GM19468 (cell line): ENCODE data around the gene RAB9A.
"Not testable (repeated sequence)": the region's sequence is repeated elsewhere in the genome, so short reads cannot be mapped to it uniquely, and the experiment has no call there.

Experiments used
- ATAC-seq: cut with Tn5 transposase; IDR thresholded peaks from one replicate; pipeline ENCODE4 v1.9.1; 2021; ENCODE audit warnings: mild to moderate bottlenecking, moderate library complexity, moderate number of reproducible peaks; ENCODE audit not compliant: unreplicated experiment; ENCODE audit errors: extremely low read depth

The RAB9A gene

DNA sequence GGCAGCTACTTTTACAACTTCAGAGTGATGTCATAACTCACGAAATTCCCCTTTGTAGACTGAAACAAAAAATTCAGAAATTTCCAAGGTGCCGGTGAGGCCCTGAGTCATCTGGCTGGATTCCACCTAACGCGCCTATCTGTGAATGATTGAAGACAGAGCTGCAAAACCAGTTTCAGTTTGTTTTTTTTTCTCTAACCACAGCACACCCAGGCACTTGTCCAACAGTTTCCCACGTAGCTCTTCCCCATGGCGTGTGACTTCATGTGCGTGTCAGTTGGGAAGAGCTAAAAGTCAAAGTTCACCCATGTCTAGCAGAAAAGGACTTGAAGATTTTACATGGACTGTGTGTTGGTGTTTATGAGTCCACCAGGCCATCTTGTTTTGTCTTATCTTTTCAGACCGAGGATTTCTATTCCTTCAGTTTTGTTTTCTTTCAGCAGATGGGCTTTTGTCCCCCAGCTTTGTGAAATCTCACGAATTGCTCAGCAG is 19.6 kb upstream of the RAB9A start:
- ATAC-seq: peak; percentile 58

DNA sequence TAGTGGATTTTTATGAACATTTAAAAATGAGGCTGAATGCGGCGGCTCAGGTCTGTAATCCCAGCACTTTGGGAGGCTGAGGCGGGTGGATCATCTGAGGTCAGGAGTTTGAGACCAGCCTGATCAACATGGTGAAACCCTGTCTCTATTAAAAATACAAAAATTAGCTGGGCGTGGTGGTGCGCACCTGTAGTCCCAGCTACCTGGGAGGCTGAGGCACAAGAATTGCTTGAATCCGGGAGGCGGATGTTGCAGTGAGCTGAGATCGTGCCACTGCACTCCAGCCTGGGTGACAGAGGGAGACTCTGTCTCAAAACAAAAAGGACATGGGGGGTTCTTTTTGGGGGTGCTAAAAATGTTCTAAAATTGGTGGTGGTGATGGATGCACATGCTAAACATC is 19.2 kb upstream of the RAB9A start:
- not testable (repeated sequence) for ATAC-seq

DNA sequence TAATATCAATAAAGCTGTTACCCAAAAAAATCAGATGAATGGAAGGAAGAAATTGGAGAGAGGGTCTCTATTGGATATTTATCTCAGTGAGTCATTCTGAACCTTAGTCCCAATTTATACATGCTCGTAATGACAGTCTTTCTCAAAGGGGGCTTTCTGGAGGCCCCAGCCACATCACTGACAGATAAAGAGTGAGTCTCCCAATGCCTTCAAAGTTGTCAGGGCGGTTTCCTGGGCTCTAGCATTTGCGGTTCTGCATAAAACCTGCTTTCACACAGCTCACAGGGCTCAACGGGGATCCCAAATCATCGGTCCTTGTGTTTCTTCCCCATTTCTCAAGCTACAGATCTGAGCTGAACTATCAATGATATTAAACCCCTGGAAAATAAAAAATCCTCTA is 18.7 kb upstream of the RAB9A start:
- no peak for ATAC-seq

DNA sequence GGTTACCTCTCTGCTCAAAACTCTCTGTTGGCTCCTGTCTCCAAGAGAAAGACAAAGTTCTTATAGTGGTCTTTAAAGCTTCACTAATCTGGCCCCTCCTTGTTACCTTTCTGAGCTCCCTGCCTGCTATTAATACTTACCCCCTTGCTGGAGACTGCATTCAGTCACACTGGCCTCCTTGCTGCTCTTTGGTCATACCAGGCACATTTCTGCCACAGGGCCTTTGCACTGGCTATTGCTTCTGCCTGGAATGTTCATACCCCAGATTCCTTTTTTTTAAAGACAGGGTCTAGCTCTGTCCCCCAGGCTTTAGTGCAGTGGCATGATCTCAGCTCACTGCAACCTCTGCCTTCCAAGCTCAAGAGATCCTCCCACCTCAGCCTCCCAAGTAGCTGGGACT is 15.9 kb upstream of the RAB9A start:
- no peak for ATAC-seq

DNA sequence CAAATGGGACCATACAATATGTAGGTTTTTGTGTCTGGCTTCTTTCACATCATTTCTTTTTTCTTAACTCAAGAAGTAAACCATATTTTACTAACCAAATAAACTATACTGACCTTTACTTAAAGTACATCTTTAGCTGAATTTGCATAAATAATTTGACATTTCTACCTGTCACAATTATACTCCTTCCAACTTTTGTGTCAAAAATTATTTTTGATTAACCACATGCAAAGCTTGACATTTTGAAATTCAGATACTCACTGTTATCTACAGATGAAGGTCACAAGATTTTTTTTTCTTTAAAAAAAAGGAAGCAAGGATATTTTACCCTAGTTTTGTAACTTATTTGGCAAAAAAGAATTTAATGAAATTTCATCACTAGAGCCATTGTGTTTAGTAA is 12.0 kb upstream of the RAB9A start:
- no peak for ATAC-seq

DNA sequence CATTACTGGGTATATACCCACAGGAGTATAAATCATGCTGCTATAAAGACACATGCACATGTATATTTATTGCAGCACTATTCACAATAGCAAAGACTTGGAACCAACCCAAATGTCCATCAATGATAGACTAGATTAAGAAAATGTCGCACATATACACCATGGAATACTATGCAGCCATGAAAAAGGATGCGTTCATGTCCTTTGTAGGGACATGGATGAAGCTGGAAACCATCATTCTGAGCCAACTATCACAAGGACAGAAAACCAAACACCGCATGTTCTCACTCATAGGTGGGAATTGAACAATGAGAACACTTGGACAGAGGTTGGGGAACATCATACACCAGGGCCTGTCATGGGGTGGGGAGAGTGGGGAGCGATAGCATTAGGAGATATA is 9.2 kb upstream of the RAB9A start:
- not testable (repeated sequence) for ATAC-seq

DNA sequence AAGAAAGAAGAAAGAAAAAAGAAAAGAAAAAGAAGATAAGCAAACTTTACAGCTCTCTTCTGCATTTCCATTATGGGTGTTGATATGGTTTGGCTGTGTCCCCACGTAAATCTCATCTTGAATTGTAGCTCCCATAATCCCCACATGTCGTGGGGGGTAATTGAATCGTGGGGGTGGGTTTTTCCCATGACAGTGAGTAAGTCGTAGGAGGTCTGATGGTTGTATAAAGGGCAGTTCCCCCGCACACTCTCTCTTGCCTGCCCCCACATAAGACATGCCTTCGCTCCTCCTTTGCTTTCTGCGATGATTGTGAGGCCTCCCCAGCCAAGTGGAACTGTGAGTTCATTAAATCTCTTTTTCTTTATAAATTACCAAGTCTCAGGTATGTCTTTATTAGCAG is 7.3 kb upstream of the RAB9A start:
- no peak for ATAC-seq

DNA sequence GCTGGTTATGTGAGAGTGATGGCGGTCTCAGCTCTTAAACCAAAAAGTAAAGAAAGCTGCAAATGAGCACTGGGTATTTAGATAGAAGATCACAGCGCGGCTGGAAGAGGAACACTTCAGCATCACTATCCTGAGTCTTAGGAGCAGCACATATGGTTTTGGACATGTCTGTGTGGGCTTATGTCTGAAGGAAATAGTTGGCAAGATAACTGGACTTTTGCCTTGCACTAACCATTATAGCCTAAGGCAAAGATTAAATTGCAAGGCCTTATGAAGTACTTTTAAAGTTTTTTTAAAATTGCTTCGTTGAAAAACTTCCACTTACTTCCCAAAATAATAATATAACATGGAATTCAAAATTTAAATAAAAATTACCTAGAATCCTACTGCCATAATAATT is 4.6 kb upstream of the RAB9A start:
- no peak for ATAC-seq

DNA sequence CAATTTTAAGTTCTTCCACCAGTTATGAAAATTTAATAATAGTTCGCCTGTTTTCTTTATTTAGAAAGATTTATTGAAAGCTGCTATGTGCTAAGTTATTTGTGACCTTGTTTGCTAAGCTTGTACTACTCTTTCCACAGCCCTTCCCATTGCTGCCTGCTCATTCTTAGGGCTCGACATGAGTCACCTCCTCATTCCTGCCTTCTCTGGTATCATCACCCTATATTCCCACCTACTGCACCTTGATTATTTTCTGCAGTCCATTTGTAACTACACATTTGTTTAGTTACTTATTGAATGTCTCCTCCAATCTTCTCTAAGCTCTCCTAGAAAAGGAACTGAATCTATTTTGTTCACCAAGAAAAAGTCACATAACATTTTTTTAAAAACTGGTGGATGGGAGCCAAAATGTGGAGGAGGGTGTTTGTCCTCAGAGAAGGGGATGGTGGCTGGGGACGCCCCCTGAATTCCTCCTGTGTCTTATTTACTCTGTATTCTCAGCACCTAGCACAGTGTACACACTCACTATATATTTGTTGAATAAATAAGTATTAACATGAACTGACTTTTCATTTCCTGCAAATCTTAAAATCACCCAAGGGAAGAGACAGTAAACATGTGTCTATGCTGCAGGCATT is 3.7 kb upstream of the RAB9A start:
- no peak for ATAC-seq

DNA sequence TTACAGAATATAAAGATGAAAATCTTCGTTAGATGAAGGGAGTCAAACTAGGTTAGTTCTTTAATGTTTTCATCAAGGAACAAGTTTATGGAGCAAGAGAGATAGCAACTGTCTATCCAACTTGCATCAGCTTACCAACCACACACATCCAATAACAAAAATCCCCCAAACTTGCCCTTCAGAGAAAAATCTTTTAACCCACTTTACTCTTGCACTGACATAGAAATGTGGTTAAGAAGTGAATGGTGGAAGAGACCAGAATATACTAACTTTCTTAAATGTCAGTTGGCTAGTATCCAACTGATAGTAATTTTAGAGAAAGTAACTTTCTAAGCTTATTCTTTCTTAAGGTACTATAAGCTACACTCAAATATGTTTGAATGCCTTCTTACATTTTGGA is 1.7 kb upstream of the RAB9A start:
- ATAC-seq: no peak

DNA sequence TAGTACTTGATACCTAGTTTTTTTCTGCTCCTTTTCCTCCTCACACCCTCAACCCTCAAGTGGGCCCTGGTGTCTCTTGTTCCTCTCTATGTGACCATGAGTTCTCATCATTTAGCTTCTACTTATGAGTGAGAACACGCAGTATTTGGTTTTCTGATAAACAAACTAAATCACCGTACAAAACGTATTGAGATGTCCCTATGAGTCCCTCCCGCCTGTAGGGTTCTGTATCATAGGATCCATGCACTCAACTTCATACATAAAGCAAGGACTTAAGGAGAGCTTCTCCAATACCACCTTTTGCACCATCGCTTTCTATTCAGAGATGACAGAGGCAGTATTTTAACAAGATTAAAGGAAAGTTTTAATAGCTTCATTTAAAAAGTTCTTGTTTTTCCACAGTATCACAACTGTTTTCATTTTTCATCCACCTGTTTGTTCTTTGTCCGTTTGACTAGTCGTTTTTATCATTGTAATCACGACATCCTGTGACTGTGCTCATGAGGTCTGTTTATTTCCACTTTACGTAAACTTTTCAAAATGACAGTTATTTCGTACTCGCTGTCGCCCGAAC is 457 bp upstream of the RAB9A start:
- no peak for ATAC-seq

DNA sequence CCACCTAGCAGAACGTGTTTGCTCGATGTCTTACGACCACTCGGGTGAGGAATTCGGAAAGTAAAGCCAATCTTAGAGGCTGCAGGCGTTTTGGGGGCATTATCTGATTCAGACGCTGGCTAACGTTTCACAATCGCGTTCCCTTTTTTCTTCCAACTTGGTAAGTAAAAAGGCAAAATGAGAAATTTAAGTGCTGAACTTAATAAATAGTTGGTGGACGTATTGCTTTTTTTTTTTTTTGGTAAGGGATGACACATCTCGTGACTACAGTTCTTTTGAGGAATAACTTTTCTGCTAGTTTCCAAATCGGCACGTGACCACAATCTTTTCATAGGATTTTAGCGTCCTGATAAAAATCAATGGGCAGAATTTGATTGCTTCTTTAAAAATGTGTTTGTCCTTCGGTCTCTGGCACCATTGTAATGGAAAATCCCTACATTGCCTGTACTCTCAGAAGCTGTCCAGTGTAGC is 848 bp downstream of the RAB9A start:
- ATAC-seq: no peak

DNA sequence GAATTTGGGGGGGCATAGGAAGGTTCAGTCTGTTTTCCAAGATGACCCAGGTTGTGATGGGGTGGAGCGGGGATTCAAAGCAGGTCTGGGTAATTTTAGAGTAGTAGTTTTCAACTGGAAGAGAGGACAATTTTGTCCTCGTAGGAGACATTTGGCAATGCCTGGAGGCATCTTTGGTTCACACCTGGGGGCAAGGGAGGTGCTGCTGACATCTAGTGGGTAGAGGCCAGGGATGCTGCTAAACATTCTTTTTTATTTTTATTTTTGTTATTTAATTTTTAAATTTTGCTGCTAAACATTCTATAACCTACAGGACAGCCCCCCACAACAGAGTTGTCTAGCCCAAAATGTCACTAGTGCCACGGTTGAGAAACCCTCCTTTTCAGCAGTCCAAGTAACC is 1.9 kb downstream of the RAB9A start:
- no peak for ATAC-seq

DNA sequence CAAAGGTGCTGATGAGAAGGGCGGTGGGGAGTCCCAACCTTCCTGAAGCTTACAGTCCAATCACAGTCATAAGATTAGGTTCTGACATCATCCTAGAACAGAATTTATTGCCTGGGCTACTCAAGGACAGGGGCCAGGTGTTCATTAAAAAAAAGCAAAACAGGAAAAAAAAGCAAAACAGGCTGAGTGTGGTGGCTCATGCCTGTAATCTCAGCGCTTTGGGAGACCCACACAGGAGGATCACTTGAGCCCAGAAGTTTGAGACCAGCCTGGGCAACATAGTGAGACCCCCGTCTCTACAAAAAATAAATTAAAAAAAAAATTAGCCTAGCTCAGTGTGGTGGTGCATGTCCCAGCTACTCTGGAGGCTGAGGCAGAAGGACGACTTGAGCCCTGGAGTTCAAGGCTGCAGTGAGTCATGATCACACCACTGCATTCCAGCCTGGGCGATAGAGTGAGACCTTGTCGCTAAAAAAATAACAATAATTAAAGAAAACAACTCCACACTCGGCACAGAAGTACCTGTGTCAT is 3.0 kb downstream of the RAB9A start:
- no peak for ATAC-seq

DNA sequence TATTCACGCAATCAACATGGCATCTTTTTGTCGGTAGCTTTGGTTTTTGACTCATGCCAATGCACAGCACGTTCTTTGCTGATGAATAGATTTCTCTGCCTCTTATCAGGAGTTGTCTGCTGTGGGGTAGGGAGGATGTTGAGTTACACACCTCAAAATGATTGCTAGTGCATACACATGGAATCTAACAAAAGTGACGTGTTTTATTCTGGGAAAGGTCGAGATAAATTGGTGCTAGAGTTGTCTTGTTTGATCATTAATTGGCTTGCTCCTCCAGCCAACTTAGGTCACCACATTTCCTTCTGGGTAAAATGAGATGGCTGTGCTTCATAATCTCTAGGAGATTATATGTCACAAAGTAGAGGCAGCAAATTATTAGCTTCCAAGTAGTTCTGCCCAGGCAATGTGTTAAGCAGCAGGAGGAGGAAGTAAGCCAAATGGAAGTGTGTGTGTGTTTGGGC is 3.9 kb downstream of the RAB9A start:
- ATAC-seq: no peak

DNA sequence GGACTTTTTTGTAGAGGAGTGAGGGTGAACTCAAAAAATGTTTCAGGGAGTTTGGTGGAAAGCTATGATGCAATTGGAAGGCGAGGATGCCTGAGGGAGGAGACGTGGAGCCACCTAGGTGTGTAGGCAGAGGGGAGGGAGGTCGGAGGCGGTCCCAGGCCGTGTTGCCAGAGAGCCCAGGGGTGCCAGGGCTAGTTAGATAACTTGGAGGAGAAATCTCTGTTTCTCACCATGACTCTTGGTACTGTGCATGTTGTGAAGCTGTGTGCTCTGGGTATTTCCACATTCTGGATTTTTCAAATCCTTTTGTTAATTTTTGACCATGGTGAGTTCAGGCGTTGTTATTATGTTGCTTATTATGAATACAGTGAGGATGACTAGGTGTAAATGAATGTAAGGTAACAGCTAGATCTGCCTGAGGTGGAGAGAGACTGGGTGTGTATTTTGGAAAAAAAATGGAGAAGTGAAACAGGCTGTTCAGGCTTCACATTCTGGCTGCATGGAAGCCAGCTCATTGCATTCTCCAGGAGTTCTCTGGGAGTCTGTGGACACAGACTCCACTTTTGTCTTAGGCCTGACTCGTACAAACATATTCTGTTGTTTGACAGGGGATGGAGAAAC is 4.5 kb downstream of the RAB9A start:
- ATAC-seq: no peak

DNA sequence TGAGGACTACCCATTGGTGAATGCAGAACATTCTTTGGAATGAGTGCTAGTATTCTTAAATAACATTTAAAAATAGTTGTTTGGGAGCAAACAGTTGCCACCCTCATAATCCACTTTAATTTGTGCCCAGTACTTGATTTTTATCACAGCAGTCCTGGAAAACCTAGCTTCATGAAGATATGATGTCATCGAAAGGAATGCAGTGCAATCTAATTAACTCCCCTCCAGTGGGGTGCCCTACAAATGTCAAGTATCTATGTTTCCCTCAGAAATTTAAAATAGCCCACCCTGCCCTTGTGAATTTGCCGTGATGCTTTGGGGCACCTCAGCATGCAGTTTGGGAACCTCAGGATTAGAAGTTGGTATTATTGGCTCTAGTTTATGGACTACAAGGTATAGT is 5.4 kb downstream of the RAB9A start:
- no peak for ATAC-seq

DNA sequence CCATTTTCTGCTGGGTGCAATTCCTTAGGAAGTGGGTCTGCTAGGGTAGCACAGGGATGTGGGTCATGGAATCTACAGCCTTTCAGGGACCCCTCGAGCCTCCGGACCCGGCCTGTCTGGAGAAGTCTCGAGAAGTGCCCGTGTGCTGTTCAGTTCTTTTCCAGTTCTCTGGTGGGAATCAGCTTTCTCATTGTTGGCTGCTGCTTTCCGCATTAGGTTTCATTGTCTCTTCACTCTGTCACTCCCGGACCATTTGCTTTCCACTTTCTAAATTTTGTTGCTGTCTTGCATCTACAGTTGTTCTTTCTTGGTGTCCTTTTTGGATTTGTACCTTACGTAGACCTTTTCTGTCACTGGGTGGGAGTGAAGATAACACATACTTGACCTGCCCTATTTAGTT is 6.1 kb downstream of the RAB9A start:
- no peak for ATAC-seq

DNA sequence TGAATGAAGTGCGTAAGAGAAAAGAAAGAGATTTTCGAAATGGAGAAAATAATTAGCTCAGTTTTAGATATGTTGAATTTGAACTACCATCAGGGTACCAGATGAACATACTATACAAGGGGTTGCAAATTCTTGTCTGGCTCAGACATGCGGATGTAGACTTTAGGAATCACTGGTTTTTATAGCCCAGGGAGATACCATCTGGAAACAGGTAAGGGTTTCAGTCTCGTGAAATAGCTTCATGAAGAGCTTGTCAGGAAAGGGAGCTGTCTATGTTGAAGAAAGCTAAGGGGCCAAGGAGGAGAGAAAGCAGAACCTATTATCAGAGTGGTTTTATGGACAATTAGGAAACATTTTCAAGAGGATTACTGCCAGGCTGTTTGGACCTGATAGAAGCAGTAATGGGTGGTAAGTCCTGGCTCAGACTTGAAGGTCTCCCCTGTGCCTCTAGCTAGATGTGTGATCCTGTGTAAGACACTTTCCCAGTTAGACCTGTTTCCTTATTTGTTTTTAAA is 6.7 kb downstream of the RAB9A start:
- no peak for ATAC-seq

DNA sequence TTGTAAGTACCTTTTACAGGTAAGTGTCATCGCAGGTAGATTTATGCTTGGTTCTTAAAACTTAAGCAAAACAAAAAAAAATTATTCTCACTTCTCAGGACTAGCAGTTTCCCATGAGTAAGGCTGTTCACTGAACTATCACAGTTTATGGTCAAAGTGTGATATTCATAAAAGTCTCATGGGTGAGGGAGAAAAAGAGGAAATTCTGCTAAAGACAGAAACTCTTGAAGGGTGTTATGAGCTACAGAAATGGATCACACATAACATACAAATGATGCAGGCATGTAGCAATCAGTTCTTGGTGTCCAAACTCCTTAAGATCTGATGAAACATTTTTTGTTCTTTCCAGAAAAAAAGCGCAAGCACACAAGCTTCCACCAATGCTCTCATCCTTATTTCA is 8.5 kb downstream of the RAB9A start:
- peak; percentile 39 for ATAC-seq

DNA sequence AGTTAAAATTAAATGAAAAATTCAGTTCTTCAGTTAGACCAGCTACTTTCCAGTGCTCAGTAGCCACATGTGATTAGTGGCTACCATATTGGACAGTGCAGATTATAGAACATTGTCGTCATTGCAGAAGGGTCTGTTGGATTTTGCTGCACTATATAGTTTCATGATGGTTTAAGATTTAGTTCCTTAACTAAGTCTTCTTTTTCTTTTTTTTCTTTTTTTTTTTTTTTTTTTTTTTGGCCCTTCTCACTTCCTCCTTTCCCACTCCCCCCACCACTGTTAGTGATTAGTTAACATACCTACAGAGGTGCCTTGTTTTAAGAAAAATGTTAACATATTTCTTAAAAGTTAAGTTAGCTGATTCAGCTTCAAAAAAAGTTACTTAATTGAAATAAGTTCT is 9.0 kb downstream of the RAB9A start:
- no peak for ATAC-seq
